ENCODE data around the gene ALKBH5. TPM values are rescaled to one million over a fixed set of nuclear protein-coding genes. Genes with fewer than 3 reads are reported as not detected.

ALKBH5 gene
- total and polyA plus RNA-seq, 2 of the 8 experiments (the other 6 are each of a cell fraction or from before 2014, with no cell fraction given) = 63.7 to 86.4 TPM

DNA sequence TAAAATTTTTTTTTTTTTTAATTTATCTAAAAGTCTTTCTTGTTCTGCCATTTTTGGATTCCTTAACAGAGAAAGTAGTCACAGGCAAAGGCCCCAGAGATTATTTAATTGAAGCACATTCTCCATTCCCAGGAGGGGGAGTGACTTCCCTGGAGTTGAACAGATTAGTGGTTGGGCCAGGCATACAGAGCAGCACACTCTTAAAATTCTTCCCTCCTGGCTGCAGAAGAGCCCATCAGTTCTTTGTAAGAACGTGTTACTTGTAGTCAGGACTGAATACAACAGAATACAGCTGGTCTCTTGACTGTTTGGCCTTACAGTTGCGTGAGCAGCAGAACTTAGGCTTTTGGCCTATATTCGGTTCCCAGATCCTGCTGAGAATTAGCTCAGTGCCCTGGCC is 1.8 kb downstream of the ALKBH5 start:
- Histone ChIP-seq H3K27me3 (replicated peaks in 1 of 4; ENCODE audit: control insufficient read depth in 3 of 4, extremely low read depth in 1 of 4, insufficient read depth in 3 of 4, low read length in 3 of 4) (no peaks in the 10 kb centered on the region), H2BK12ac (ENCODE audit: low read depth, low read length) (no peak overlapping the region), H2AFZ (ENCODE audit: low read length) (no peak overlapping the region), H3K4me3 (ENCODE audit: extremely low read depth in 1 of 4, insufficient read depth in 2 of 4, low read depth in 3 of 4, low read length in 4 of 4) (peak overlapping the region; percentile 52 to 87 (median 80); a peak in 7 of 8 replicates), H4K91ac (replicated peaks; ENCODE audit: insufficient read length, low read length) (no peak overlapping the region), H2BK15ac (ENCODE audit: low read length) (no peak overlapping the region), H3K27ac (ENCODE audit: low read depth, low read length) (no peak overlapping the region), H4K8ac (ENCODE audit: extremely low read depth, insufficient read depth, low read length) (no peak overlapping the region), H3K14ac (ENCODE audit: insufficient read length) (no peak overlapping the region), H2BK20ac (ENCODE audit: low read length) (no peak overlapping the region), H4K20me1 (replicated peaks in 1 of 2; ENCODE audit: control insufficient read depth in 1 of 2, insufficient read depth in 2 of 2, low read length in 2 of 2) (peaks cover 25 to 34% of the 10 kb centered on the region in 2 experiments), H3K9ac (replicated peaks in 1 of 4; ENCODE audit: extremely low read depth in 1 of 4, low read depth in 3 of 4, low read length in 3 of 4) (peak overlapping the region in 1 of 4 experiments; percentile 20; a peak in 1 of 7 replicates), H2BK120ac (replicated peaks; ENCODE audit: low read depth, low read length) (no peak overlapping the region), H3K9me3 (ENCODE audit: insufficient read depth in 2 of 2, low read depth in 1 of 2, low read length in 1 of 2) (no peaks in the 10 kb centered on the region), H3K4me1 (replicated peaks in 1 of 4; ENCODE audit: control insufficient read depth in 3 of 4, insufficient read depth in 4 of 4, low read length in 3 of 4) (peaks cover 5 to 25% (median 8%) of the 10 kb centered on the region in 4 experiments; a peak in 6 of 7 replicates), H3K23ac (ENCODE audit: insufficient read length) (no peak overlapping the region), H3K23me2 (ENCODE audit: low read depth, low read length) (peaks cover 18% of the 10 kb centered on the region), H3K18ac (ENCODE audit: extremely low read depth, low read length) (no peak overlapping the region), H3K56ac (replicated peaks; ENCODE audit: insufficient read length, low read depth, low read length) (no peak overlapping the region), H2BK5ac (ENCODE audit: low read depth, low read length) (no peak overlapping the region), H2AK5ac (ENCODE audit: low read depth, low read length) (no peak overlapping the region), H3K79me1 (ENCODE audit: low read depth, low read length) (peaks cover 28% of the 10 kb centered on the region), H3K36me3 (ENCODE audit: control insufficient read depth in 2 of 4, insufficient read depth in 4 of 4, low read length in 3 of 4) (peaks cover 3 to 17% (median 8%) of the 10 kb centered on the region in 4 experiments; a peak in 5 of 8 replicates), H3K4ac (replicated peaks; ENCODE audit: insufficient read length, low read depth, low read length) (no peak overlapping the region), H3K79me2 (ENCODE audit: control insufficient read depth in 1 of 2, insufficient read depth in 2 of 2, low read length in 2 of 2) (peaks cover 46 to 59% of the 10 kb centered on the region in 2 experiments), H4K5ac (ENCODE audit: insufficient read length, low read depth, low read length) (no peak overlapping the region), H3K4me2 (ENCODE audit: insufficient read depth in 1 of 2, low read depth in 2 of 2, low read length in 2 of 2) (peak overlapping the region; percentile 68 to 99)
- POLR2A ChIA-PET (ENCODE audit: partially characterized antibody) = interaction anchor here (0.9 to 6.1 kb wide), 9 partner anchors 10 to 91 kb away, joined by 3 to 43 read pairs (median 5); no protein-coding TSS in a partner anchor
- CTCF ChIA-PET (ENCODE audit: partially characterized antibody) = interaction anchor here (0.7 to 11.2 kb wide), 5 partner anchors 8 to 63 kb away, joined by 3 to 122 read pairs (median 5); no protein-coding TSS in a partner anchor
- no peak for DNase-seq (ENCODE audit: low read depth in 1 of 2, low spot score in 2 of 2)
- 59% methylated on average over 3 of the region's 3 CpGs; no CpG with 5 or more reads in 1 of the 2 experiments for WGBS, 2 experiments (ENCODE audit: extremely low coverage in 1 of 2, insufficient coverage in 1 of 2, insufficient read length in 1 of 2, insufficient replicate concordance in 2 of 2, low coverage in 1 of 2, low lambda C conversion rate in 2 of 2, missing lambda C conversion rate in 1 of 2)
- TF ChIP-seq SIN3A (conservative IDR thresholded peaks at IDR 0.05 in 1 of 2, IDR thresholded peaks at IDR 0.05 in 1 of 2; ENCODE audit: low read depth in 1 of 2, low read length in 2 of 2) = peak in 1 of 2 experiments; percentile 38; a peak in 1 of 4 replicates
- no peak for TF ChIP-seq TAF7 (optimal IDR thresholded peaks at IDR 0.05; ENCODE audit: borderline replicate concordance, low read depth, low read length)
- no peak for FAIRE-seq
